Lung (tissue), 13 donors: Measurements from ENCODE around the gene TMEM45B. TPM values are rescaled to one million over a fixed set of nuclear protein-coding genes. Genes with fewer than 3 reads are reported as not detected.

Experiments
- ATAC-seq: fragments of 200-7000 bp; cut with Tn5 transposase; one replicate; pipeline ENCODE4 v1.9.1; 2020; ENCODE audit warnings: moderate number of reproducible peaks; ENCODE audit not compliant: insufficient read depth, low FRiP score
- DNase-seq, 3 donors: peaks; one replicate each; pipeline ENCODE4 v3.0.0-alpha.2; 2013 to 2017
- H3K27ac ChIP-seq, 2 donors: one replicate each; pipeline ENCODE4 v1.5.1; 2013; ENCODE audit warnings: mild to moderate bottlenecking in 2 of 2, moderate library complexity in 2 of 2, control low read depth in 1 of 2, inconsistent platforms in 1 of 2, low read depth in 1 of 2, low read length in 1 of 2
- H3K27me3 ChIP-seq, 3 donors: one replicate each; pipeline ENCODE4 v1.5.1; 2013; ENCODE audit warnings: low read length in 2 of 3; ENCODE audit not compliant: control insufficient read depth in 3 of 3, insufficient read depth in 3 of 3
- H3K36me3 ChIP-seq, 4 donors: one replicate each; pipeline ENCODE4 v1.5.1; 2013; ENCODE audit warnings: low read length in 4 of 4, mild to moderate bottlenecking in 1 of 4, moderate library complexity in 1 of 4; ENCODE audit not compliant: control insufficient read depth in 4 of 4, insufficient read depth in 4 of 4
- H3K4me1 ChIP-seq, 5 donors: one replicate each; pipeline ENCODE4 v1.5.1; 2013; ENCODE audit warnings: low read length in 5 of 5, mild to moderate bottlenecking in 2 of 5, moderate library complexity in 1 of 5; ENCODE audit not compliant: control insufficient read depth in 5 of 5, insufficient read depth in 5 of 5
- H3K4me3 ChIP-seq: one replicate; pipeline ENCODE4 v1.5.1; 2013; ENCODE audit warnings: mild to moderate bottlenecking, control low read depth, moderate library complexity
- H3K9ac ChIP-seq, 2 donors: one replicate each; pipeline ENCODE4 v1.5.1; 2013; ENCODE audit warnings: low read length in 2 of 2, control low read depth in 1 of 2; ENCODE audit not compliant: insufficient read depth in 1 of 2
- H3K9me3 ChIP-seq, 4 donors: one replicate each; pipeline ENCODE4 v1.5.1; 2013; ENCODE audit warnings: low read length in 3 of 4, mild to moderate bottlenecking in 1 of 4, moderate library complexity in 1 of 4; ENCODE audit not compliant: control insufficient read depth in 4 of 4, insufficient read depth in 3 of 4
- WGBS, 2 donors: extraction: QIAGEN DNeasy Blood & Tissue Kit; methylation state at CpG; one replicate each; pipeline ENCODE4 v1.1.7; 2013; 5-methylcytosine and 5-hydroxymethylcytosine counted together
- polyA plus RNA-seq, 2 donors: library from polyadenylated mRNA; stranded (reverse); fragments of 200-250 nt; gene quantifications; one replicate each; pipeline ENCODE4 v1.2.1, GENCODE V29; 2013
- small RNA-seq: library from RNA; depleted of rRNA; stranded (forward); fragments of <200 nt; gene quantifications from one replicate; pipeline ENCODE3, GENCODE V24; 2014; ENCODE audit warnings: low replicate concordance
- total RNA-seq, 2 donors: library from RNA; depleted of rRNA in 1 of 2; stranded (reverse); fragments of >200 nt in 1 of 2; gene quantifications; one replicate each; pipeline ENCODE4 v1.2.1, GENCODE V29; 2014 to 2021
- TF ChIP-seq, protein P1 (sequence below): IDR thresholded peaks from 2 replicates; pipeline ENCODE4 v1.5.1; 2012; ENCODE audit warnings: mild to moderate bottlenecking; ENCODE audit errors: control extremely low read depth, extremely low read depth
- donor health status: control.
- donor health status: control.
- donor health status: Bipolar disorder and iron deficiency.
- donor health status: healthy.
- donor health status: DM: yes; HTN: yes; CAD: no.

TMEM45B gene
- total and polyA plus RNA-seq, 4 donors, result 11.6 to 20.5 (median 16.0) TPM

DNA sequence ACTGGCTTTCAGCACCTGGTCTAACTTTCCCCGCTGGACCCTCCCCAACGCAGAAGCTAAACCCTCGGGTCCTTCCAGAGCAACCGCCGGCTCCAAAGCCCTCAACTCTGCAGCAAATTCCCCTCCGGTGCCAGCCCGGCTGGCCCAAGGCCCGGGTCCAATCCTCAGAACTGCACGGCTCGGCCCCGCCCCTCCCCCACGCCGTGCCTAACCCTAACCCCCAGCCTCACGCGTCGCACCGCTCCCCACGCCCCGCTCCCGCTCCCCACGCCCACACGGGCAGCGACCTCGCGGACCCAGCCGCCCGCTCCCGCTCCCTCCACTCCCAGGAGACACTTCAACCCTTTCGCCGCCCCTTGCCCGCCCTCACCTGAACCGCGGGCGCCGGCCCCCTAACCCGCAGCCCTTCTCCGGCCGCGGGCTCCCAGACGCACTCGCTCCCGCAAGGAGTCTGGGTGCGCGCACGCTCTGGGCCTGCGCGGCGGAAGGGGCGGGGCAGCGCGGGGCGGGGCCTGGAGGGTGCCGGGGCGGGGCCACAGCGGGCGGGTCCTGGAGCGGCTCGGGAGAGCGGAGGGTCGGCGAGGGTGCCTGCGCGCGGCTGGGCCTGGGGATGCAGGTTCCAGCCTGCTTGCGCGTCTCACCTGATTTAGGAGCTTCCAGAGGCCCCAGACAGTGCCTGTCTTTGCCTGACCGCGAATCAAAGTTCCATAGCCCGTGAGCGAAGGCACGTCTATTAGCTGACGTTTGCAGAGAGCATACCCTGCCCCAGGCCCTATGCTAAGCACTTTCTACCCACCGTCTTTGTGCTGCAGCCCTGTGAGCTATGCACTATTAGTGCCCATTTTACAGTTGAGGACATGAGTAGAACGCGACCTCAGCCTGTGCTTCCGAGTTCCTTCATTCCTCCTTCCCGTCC lies 79.7 kb downstream of the TMEM45B start, which contains the start of gene NFRKB:
NFRKB (minus strand) TSS at position 453 of the 916 bp plus-strand sequence. CDS start 2,729 bp downstream, outside the sequence.
- H3K4me1 ChIP-seq, result peaks cover 1 to 18% (median 8%) of the 10 kb centered on the region in 5 donors
- H3K9ac ChIP-seq, result peak within 1 kb of the TSS; percentile 63 to 69
- peak within 1 kb of the TSS; percentile 76 to 91 for H3K27ac ChIP-seq
- TF ChIP-seq, protein P1, sequence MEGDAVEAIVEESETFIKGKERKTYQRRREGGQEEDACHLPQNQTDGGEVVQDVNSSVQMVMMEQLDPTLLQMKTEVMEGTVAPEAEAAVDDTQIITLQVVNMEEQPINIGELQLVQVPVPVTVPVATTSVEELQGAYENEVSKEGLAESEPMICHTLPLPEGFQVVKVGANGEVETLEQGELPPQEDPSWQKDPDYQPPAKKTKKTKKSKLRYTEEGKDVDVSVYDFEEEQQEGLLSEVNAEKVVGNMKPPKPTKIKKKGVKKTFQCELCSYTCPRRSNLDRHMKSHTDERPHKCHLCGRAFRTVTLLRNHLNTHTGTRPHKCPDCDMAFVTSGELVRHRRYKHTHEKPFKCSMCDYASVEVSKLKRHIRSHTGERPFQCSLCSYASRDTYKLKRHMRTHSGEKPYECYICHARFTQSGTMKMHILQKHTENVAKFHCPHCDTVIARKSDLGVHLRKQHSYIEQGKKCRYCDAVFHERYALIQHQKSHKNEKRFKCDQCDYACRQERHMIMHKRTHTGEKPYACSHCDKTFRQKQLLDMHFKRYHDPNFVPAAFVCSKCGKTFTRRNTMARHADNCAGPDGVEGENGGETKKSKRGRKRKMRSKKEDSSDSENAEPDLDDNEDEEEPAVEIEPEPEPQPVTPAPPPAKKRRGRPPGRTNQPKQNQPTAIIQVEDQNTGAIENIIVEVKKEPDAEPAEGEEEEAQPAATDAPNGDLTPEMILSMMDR, result no peak
- H3K27me3 ChIP-seq, result no peaks in the 10 kb centered on the region
- DNase-seq (peak; percentile 89 to 92 (median 91)), ATAC-seq (peak; percentile 100)
- peaks cover 7 to 23% (median 10%) of the 10 kb centered on the region in 4 donors for H3K36me3 ChIP-seq
- no peaks in the 10 kb centered on the region for H3K9me3 ChIP-seq
- WGBS, 2 donors, result 1% methylated on average over 51 to 77 of the region's 77 CpGs
- H3K4me3 ChIP-seq, result peak within 1 kb of the TSS; percentile 99

GRCh38 chr11:129896062-129896461 lies 80.4 kb downstream of the TMEM45B start:
- 29 to 35% methylated on average over 9 of the region's 9 CpGs for WGBS, 2 donors
- DNase-seq, result no peak
- peak overlapping the region; percentile 99 for H3K4me3 ChIP-seq

GRCh38 chr11:129905402-129905801 lies 89.8 kb downstream of the TMEM45B start:
- no peak for ATAC-seq
- no peaks in the 10 kb centered on the region for H3K4me1 ChIP-seq
- DNase-seq, result no peak
- no peak overlapping the region for H3K4me3 ChIP-seq
- no peaks in the 10 kb centered on the region for H3K27me3 ChIP-seq
- H3K27ac ChIP-seq, result no peak overlapping the region
- peaks cover 5 to 17% (median 11%) of the 10 kb centered on the region in 4 donors for H3K36me3 ChIP-seq
- H3K9ac ChIP-seq, result no peak overlapping the region
- WGBS, 2 donors, result 90 to 92% methylated on average over 8 of the region's 8 CpGs
- TF ChIP-seq, protein P1, result no peak
- no peaks in the 10 kb centered on the region for H3K9me3 ChIP-seq

More at GRCh38 chr11:129896062-129896461, 80.4 kb downstream of the TMEM45B start:
- peak overlapping the region in 1 of 2 donors; percentile 91 for H3K27ac ChIP-seq
- H3K4me1 ChIP-seq, result peaks cover 1 to 18% (median 8%) of the 10 kb centered on the region in 5 donors
- TF ChIP-seq, protein P1, result no peak
- peak overlapping the region in 1 of 2 donors; percentile 69 for H3K9ac ChIP-seq
- H3K36me3 ChIP-seq, result peaks cover 5 to 19% (median 10%) of the 10 kb centered on the region in 4 donors
- H3K27me3 ChIP-seq, result no peaks in the 10 kb centered on the region
- H3K9me3 ChIP-seq, result no peaks in the 10 kb centered on the region
- ATAC-seq, result no peak

Small RNAs within 50 kb of the gene (small RNA-seq; reads per million reads assigned to genes)
- gene AP003327.1, result not detected

Other genes with a start within 250 kb of the TMEM45B start
- gene NFRKB, start 79.7 kb downstream of the TMEM45B start, total RNA-seq, result 10 to 100 TPM; 23.2 to 31.9 TPM
- 10 to 100 TPM in 1 of 2 donors, 1 to 10 TPM in 1; 8.1 to 11.9 TPM for gene NFRKB, start 79.7 kb downstream of the TMEM45B start, polyA plus RNA-seq
- 10 to 100 TPM in 1 of 2 donors, 1 to 10 TPM in 1; 8.7 to 19.0 TPM for gene PRDM10, start 187.0 kb downstream of the TMEM45B start, total RNA-seq
- gene PRDM10, start 187.0 kb downstream of the TMEM45B start, polyA plus RNA-seq, result 1 to 10 TPM; 2.3 to 2.7 TPM